Central memory CD4-positive, alpha-beta T cell (primary cell): ENCODE results near the gene NCDN.

Source experiments
- DNase-seq: peaks from one replicate; pipeline ENCODE4 v3.0.0; 2022

NCDN gene

DNA sequence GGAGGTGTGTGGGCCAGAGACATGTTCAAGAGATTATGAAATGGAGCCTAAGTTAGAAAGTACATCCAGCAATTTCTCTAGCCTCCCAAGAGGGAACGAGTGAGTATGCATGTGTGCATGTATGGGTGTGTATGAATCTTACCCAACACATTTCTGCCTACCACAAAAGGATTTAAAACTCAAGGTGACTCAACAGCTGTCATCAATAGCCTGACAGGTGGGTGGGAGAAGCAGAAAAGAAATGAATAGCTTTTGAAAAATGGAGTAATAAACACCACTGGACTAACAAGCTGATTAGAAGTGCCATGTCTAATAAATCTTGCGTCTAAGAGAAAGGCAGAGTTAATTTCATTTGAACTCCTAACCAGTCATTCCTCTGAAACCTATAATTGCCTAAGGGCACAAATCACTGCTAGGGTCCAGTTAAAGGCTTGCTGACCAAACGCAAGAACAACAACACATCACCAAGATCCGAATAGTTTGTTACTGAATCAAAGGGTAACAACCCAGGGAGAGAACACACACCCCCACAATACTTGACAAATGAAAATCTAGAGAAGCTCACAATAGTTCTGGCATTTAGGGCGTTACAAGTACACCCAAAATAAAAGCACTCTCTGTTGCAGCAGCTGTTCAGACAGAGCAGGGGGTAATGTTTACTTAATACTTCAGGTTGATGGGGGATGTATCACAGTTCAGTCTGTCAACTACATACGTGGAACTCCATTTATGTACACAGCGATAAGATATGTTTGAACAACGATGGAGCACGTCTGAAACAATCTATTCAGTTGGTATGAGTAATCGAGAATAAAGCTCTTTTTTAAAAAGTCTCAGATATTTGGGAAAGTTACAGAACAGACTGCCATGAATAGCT is 1.8 kb upstream of the NCDN start:
- no peak for DNase-seq

DNA sequence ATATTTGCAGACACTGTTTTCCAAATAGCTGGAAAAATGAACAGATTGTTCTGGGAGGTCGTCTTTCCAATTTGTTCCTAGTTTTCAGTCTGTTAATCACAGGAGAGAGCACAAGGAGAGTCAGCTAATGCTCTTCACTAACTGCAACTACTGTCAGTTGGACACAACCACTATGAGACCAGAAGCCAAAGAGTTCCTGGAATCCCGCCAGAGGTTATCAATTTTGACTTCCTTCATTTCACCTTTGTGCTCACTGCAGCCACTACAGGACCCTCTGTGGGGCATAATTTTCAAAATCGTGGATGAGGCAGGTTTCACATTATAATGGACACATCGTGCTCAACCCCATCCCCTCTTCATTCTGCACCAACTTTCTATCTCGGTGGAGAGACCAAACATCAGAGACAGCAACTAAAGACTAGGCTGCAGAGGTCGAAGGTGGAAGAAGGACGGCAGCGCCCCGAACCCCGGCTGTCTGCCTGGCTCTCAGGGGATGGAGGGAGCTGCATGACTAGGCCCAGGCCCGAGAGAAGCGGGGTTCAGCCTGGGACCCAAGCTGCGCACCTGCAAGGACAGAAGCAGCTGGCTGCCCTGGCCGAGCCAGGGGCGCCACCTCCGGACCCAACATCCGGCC is 998 bp upstream of the NCDN start:
- DNase-seq: no peak

DNA sequence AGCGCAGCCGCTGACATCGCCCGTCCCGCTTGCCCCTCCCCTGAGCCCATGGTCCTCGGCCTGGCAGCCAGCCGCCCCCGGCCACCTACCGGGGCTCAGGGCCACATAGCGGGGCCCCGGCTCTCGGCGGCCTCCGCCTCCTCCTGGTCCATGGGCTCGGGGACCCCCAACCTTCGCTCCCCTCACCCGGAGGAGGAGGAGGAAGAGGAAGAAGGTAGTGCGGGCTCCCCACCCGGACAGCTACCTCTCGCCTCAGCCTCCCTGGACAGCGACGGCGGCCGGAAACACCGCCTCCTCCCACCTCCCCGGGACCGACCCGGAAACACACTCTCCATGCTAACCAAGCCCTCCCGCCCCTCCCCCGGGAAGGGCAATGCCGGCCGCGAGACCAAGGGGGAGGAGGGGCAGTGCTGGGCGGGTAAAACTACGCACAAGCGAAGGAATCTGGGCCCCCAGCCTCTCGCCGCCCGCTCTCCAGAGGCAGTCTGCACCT is 435 bp upstream of the NCDN start, which contains the start of gene KIAA0319L:
Gene KIAA0319L (minus strand): TSS at position 286 of the 493 bp plus-strand sequence. CDS start 2,912 bp downstream, outside the sequence.
- no peak for DNase-seq

DNA sequence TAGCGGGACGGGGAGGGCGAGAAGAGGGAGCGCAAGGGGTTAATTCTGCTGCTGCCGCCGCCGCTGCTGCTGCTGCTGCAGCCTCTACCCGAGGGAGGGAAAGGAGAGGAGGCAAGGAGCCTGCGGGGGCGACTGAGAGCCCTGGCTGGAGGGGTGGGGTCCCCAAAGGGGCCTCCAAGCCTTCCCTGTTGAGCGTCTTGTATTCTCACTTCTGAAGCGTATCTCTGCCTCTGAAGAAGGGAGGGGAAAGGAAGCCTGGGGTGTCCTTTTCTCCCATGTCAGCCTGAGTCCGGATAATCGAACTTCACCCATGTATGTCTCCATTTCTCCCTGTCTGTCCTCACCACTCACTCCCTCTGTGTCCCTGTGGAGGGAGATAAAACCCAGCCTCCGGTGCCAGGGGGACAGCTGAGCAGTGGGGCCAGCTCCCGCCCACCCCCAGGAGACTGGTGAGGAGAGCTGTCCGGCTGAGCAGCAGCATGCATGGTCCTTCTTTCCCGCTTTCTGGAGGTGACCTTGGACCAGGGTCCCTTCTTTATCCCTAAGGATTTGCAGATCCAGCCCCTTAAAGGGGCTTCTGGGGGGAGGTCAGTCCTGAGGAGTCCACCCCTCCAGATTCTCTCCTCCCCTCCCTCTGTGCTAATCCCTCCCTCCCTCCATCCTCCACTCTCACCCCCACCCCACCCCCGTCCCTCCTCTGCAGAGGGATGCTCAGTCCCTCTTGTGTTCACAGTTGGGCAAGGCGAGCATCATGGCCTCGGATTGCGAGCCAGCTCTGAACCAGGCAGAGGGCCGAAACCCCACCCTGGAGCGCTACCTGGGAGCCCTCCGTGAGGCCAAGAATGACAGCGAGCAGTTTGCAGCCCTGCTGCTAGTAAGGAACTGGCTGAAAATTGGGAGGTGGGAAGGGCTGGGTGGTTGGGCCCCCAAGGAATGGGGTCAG is 1.0 kb downstream of the NCDN start:
- no peak for DNase-seq

DNA sequence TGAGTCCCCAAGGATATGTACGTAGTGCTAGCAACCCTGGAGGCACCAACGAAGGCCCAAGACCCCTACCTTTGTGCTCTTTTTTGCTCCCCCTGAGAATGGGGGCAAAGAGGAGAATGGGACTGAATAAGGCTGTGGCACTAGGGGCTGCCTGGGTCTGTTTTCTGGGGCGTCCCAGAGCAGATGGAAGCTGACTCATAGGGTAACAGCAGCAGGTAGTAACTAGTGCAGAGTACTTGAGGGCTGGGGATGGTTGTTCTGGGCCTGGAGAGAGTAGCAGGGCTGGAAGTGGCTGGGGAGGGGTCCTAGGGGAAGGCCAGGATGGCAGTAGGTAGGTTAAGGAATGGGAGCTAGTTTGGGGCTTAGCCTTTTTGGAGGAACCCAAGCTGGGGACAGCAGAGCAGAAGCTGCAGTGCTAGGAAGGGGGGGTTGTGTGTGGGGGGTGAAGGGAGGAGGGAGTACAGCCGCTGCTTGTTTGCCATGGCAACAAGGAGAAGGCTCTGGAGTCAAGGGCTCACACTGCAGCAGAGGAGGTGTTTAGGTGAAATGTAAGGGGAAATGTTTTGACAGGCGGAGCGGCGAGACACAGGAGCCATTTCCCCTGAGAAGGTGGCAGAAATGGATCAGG is 1.8 kb downstream of the NCDN start:
- DNase-seq: peak; percentile 40

- DNase-seq: no peak
Observed at GRCh38 chr1:35560256-35561225, 2.9 kb downstream of the NCDN start.

GRCh38 chr1:35561297-35561971 is 3.8 kb downstream of the NCDN start:
- no peak for DNase-seq

- no peak for DNase-seq
Observed at GRCh38 chr1:35561972-35562680, 4.5 kb downstream of the NCDN start.

GRCh38 chr1:35563166-35563565 is 5.6 kb downstream of the NCDN start:
- DNase-seq: no peak

GRCh38 chr1:35564037-35564883 is 6.7 kb downstream of the NCDN start:
- peak; percentile 67 for DNase-seq

DNA sequence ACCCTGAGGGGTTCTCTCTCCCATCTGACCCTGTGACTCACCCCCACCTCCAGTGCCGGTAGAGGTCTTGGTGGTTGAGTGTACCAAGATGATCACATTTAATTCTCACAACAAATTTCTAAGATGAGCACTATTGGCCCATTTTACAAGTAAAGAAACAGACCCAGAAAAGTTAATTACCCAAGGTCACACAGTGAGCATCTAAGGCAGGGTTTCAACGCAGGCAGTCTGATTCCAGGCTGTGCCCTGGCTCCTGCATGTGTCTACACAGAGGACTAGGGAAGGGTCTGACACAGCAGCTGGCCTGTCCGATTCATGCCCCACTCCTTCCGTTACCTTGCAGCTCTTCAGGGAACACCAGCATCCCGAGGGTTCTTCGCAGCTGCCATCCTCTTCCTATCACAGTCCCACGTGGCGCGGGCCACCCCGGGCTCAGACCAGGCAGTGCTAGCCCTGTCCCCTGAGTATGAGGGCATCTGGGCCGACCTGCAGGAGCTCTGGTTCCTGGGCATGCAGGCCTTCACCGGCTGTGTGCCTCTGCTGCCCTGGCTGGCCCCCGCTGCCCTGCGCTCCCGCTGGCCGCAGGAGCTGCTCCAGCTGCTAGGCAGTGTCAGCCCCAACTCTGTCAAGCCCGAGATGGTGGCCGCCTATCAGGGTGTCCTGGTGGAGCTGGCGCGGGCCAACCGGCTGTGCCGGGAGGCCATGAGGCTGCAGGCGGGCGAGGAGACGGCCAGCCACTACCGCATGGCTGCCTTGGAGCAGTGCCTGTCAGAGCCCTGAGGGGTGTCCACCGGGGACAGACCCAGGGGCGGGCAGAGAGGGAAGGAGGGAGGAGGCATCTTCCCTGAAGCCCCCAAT is 7.5 kb downstream of the NCDN start:
- DNase-seq: no peak

- DNase-seq: no peak
Observed at GRCh38 chr1:35565742-35566133, 8.1 kb downstream of the NCDN start.

GRCh38 chr1:35567947-35568558 is 10.5 kb downstream of the NCDN start:
- no peak for DNase-seq

DNA sequence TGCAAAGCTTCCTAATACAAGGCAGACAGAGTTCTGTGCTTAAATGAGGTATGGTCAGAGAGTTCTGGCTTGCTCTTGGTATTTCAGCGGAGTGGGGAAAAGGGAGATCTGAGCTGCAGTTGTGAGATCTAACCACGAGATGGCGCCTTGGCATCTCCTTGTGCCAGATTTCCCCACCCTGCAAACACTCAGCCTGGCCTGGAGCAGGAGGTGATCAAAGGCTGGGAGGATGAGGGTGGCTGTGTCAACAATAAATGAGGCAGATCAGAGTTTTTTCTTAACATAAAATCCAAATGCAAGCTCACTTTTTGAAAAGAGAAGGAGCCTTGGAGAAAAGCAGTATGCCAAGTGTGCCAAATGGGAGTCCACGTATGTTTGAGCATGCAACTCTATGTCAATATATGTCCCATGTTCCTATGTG is 11.4 kb downstream of the NCDN start:
- DNase-seq: peak; percentile 48

DNA sequence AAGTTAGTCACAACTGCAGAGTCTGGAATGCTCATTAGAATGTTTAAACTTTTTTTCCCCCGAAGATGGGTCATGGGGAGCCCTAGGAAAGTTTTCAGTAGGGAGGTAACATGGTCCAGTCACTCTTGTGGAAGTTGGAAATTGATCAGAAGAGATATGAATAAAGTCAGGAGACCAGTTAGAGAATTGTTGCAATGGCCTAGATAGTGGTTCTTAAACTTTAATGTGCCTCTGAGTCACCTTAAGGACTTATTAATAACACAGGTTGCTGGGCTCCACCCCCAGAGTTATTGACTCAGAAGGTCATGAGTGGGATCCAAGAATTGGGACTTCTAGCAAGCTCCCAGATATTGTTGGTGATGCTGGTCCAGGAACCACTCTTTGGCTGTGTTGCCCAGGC is 12.3 kb downstream of the NCDN start:
- no peak for DNase-seq

- DNase-seq: no peak
Observed at GRCh38 chr1:35570589-35571137, 13.1 kb downstream of the NCDN start.

DNA sequence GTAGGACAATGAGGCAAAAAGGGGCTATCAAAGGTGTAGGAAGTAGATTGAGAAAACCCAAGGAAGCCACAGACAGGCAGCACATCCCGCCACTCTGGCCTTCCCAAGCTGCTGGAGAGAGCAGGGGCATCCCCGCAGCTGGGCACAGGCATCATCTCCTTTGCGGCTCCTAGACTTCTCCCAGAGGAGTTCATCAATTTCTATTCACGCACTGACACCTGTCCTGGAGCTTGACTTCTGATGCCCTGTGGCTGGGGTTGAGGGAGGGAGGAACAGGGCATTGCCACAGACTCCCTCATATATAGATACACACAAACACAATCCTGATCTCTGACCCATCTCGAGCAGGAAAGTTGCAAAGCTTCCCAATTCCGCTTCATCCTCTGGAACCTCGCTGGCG is 13.7 kb downstream of the NCDN start:
- DNase-seq: no peak
